AG04450 (cell line): ENCODE measurements around the gene TRMO. TPM values are rescaled to one million over a fixed set of nuclear protein-coding genes. Genes with fewer than 3 reads are reported as not detected.
"Not testable (repeated sequence)": the region's sequence is repeated elsewhere in the genome, so short reads cannot be mapped to it uniquely, and the experiment has no call there.

Experiments used
- CTCF ChIA-PET: fragments of 300-600, 350-600 bp; formaldehyde crosslinking; extraction: SDS; loops from one replicate; lab custom pipeline; 2022; ENCODE audit warnings: antibody characterized with exemption, inconsistent platforms; lab: Charles Lee
- POLR2A ChIA-PET: fragments of 350-600 bp; formaldehyde crosslinking; extraction: SDS; loops from one replicate; lab custom pipeline; 2021; ENCODE audit warnings: antibody characterized with exemption, inconsistent platforms; lab: Yijun Ruan, JAX
- DNase-seq: peaks from one replicate; pipeline ENCODE4 v3.0.0-alpha.2; 2011; ENCODE audit warnings: low read depth, low spot score
- H3K27ac ChIP-seq: one replicate; pipeline ENCODE4 v1.5.1; 2012; ENCODE audit warnings: low read depth, low read length, control low read depth
- H3K27me3 ChIP-seq: one replicate; pipeline ENCODE4 v1.6.0; 2012; ENCODE audit warnings: low read length; ENCODE audit not compliant: control insufficient read depth, insufficient read depth
- H3K4me3 ChIP-seq: 2 replicates; pipeline ENCODE4 v1.5.1; 2011; ENCODE audit warnings: mild to moderate bottlenecking, low read depth, low read length, control low read depth
- H3K9me3 ChIP-seq: 2 replicates; pipeline ENCODE4 v1.5.1; 2012; ENCODE audit warnings: low read length; ENCODE audit not compliant: control insufficient read depth, insufficient read depth
- polyA plus RNA-seq: library from polyadenylated mRNA; depleted of rRNA; stranded (reverse); fragments of >200 nt; gene quantifications from 2 replicates; pipeline ENCODE4 v1.2.3, GENCODE V29; 2011
- TF ChIP-seq, protein P1 (sequence below): IDR thresholded peaks from 2 replicates; pipeline ENCODE4 v1.5.1; 2011; ENCODE audit warnings: low read depth, low read length, control low read depth, inconsistent platforms

TRMO gene
- polyA plus RNA-seq, 1 experiment, result 12.6 TPM

DNA sequence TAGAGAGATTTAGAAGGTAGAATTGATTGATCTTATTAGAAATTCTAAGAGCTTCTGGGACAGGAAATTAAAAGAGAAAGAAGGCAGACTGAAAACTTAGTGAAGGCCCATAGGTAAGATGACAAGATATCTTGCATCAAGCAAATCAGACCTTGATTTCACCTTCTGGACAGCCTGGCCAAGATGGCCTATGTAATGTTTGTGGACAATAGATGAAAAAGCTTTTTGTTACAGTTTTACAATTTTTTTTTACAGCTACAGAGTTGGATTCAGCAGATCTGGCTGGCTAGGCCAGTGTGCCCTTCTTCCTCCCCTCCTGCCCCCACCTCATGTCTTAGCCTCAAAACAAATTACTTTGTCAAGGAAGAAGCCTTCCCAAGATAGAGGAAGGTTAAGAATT, 37.3 kb upstream of the TRMO start:
- no peak for DNase-seq
- Histone ChIP-seq H3K27ac (no peak overlapping the region), H3K4me3 (no peak overlapping the region), H3K9me3 (no peaks in the 10 kb centered on the region), H3K27me3 (peaks cover 3% of the 10 kb centered on the region)
- ChIA-PET CTCF (interaction anchor here (0.6 to 5.4 kb wide), 6 partner anchors 20 to 114 kb away, joined by 3 to 45 read pairs (median 6); partner anchors contain the start of genes ANP32B and TRMO), POLR2A (interaction anchor here (0.5 to 2.2 kb wide), 4 partner anchors 24 to 197 kb away, joined by 3 to 12 read pairs (median 4); partner anchors contain the start of genes ANP32B and TRMO)
- TF ChIP-seq, protein P1, sequence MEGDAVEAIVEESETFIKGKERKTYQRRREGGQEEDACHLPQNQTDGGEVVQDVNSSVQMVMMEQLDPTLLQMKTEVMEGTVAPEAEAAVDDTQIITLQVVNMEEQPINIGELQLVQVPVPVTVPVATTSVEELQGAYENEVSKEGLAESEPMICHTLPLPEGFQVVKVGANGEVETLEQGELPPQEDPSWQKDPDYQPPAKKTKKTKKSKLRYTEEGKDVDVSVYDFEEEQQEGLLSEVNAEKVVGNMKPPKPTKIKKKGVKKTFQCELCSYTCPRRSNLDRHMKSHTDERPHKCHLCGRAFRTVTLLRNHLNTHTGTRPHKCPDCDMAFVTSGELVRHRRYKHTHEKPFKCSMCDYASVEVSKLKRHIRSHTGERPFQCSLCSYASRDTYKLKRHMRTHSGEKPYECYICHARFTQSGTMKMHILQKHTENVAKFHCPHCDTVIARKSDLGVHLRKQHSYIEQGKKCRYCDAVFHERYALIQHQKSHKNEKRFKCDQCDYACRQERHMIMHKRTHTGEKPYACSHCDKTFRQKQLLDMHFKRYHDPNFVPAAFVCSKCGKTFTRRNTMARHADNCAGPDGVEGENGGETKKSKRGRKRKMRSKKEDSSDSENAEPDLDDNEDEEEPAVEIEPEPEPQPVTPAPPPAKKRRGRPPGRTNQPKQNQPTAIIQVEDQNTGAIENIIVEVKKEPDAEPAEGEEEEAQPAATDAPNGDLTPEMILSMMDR, result no peak

DNA sequence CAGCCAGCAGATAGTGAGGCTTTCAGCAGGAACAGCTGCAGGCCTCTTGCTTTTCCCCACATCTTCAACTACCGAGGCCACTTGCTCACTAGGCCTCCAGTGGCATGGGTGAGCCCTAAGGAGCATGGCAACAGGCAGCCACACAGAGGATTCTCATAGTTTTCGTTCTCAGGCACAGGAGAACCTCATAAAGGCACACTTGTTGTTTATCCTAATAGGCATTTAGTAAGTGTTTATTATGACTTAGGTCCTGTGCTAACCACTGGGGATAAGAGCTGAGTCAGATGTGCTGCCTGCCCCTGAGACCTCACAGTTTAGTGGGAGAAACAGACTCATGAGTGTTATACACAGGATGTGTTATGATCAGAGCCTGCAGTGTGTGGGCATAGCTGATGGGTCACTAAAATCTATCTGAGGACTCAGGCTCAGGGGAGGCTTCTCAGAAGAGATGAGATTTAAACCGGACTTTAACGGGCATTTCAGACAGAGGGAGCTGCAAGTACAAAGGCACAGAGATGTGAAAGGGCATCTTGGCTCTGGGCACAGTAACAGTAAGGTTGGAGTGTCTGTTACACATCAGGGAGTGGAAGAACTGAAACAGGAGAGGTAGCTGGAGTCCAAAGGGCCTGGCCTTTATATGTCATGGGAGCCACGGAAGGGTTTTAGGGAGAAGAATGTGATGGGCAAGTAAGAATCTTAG, 36.7 kb upstream of the TRMO start:
- Histone ChIP-seq H3K9me3 (no peaks in the 10 kb centered on the region), H3K27me3 (peaks cover 10% of the 10 kb centered on the region), H3K27ac (peak overlapping the region; percentile 33), H3K4me3 (no peak overlapping the region)
- DNase-seq, result peak; percentile 63
- ChIA-PET POLR2A (interaction anchor here (0.5 to 2.2 kb wide), 4 partner anchors 24 to 196 kb away, joined by 3 to 12 read pairs (median 4); partner anchors contain the start of genes ANP32B and TRMO), CTCF (interaction anchor here (0.6 to 5.4 kb wide), 5 partner anchors 23 to 115 kb away, joined by 4 to 45 read pairs (median 6); partner anchors contain the start of genes ANP32B and TRMO)
- TF ChIP-seq, protein P1, result no peak

DNA sequence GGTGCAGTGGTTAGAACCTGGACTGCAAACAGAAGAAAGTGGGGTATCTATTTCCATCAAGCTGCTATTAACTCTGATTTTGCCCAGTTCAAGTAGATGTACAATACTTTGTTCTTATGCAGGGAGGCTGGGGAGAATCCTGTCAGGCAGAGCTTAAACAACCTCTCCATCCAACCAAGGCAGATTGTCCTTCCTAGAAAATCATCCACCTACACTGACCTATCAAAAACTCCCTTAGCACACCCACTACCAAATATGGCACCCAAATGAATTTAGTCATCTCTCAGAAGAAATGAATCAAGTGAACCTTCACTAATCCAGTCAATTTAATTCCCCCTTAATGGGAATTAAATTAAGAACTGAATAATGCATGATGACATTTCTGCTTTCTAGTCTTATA, 34.0 kb upstream of the TRMO start:
- TF ChIP-seq, protein P1, result no peak
- Histone ChIP-seq H3K9me3 (0 out of 2 replicates have a peak, but pooled peaks cover under 1% of the 10 kb centered on the region), H3K27me3 (peaks cover 14% of the 10 kb centered on the region), H3K27ac (no peak overlapping the region), H3K4me3 (no peak overlapping the region)
- CTCF ChIA-PET, result interaction anchor here (1.0 kb wide), 2 partner anchors 32 to 34 kb away, joined by 3 to 6 read pairs; partner anchors contain the start of gene TRMO
- POLR2A ChIA-PET, result no interaction called here
- no peak for DNase-seq

DNA sequence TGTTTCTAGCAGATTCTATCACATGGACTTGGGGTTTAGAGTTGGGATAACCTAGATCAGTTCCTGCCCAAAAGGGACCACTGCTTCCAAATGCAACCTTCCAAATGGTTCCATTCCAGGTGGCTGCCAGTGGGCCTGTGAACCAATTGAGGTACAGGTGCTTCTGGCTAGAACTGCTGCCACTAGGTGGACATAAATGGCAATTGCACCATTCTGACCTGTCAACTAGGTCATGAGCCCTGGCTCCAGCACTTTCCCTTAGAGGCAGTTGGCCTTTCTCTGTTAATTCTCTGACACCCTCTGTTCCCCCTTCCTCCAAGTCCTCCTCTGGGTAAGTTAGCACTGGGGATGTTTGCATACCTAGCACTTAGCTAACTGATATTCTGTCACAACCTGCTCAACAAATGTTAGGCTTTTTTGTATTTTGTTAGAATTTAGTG, 32.3 kb upstream of the TRMO start:
- no peak for DNase-seq
- peaks cover 7% of the 10 kb centered on the region; the same call in 1 of the 2 replicates for H3K9me3 ChIP-seq
- peaks cover 17% of the 10 kb centered on the region for H3K27me3 ChIP-seq
- POLR2A ChIA-PET, result no interaction called here
- CTCF ChIA-PET, result interaction anchor here (0.8 to 1.0 kb wide), 2 partner anchors 31 to 32 kb away, joined by 4 to 6 read pairs; no protein-coding TSS in a partner anchor
- no peak overlapping the region for H3K27ac ChIP-seq
- H3K4me3 ChIP-seq, result no peak overlapping the region
- TF ChIP-seq, protein P1, result peak; percentile 39

DNA sequence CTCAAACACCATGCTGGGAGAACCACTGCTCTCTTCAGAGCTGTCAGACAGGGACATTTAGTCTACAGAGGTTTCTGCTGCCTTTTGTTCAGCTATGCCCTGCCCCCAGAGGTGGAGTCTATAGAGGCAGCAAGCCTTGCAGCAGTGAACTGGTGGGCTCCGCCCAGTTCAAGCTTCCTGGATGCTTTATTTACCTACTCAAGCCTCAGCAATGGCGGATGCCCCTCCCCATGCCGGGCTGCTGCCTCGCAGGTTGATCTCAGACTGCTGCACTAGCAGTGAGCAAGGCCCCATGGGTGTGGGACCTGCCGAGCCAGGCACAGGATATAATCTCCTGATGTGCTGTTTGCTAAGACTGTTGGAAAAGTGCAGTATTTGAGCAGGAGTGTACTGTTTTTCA, 28.6 kb upstream of the TRMO start:
- H3K27ac ChIP-seq, POLR2A ChIA-PET, DNase-seq, H3K9me3 ChIP-seq, H3K4me3 ChIP-seq: not testable (repeated sequence)
- H3K27me3 ChIP-seq, result peaks cover 17% of the 10 kb centered on the region
- CTCF ChIA-PET, result interaction anchor here (1.0 kb wide), 1 partner anchor 28 kb away, joined by 4 read pairs; the partner anchor contains the start of gene TRMO

DNA sequence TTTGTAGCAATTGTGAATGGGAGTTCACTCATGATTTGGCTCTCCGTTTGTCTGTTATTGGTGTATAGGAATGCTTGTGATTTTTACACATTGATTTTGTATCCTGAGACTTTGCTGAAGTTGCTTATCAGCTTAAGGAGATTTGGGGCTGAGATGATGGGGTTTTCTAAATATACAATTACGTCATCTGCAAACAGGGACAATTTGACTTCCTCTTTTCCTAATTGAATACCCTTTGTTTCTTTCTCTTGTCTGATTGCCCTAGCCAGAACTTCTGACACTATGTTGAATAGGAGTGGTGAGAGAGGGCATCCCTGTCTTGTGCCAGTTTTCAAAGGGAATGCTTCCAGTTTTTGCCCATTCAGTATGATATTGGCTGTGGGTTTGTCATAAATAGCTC, 24.8 kb upstream of the TRMO start:
- H3K4me3 ChIP-seq, H3K27ac ChIP-seq, DNase-seq, POLR2A ChIA-PET, H3K9me3 ChIP-seq, CTCF ChIA-PET: not testable (repeated sequence)
- peaks cover 15% of the 10 kb centered on the region for H3K27me3 ChIP-seq

DNA sequence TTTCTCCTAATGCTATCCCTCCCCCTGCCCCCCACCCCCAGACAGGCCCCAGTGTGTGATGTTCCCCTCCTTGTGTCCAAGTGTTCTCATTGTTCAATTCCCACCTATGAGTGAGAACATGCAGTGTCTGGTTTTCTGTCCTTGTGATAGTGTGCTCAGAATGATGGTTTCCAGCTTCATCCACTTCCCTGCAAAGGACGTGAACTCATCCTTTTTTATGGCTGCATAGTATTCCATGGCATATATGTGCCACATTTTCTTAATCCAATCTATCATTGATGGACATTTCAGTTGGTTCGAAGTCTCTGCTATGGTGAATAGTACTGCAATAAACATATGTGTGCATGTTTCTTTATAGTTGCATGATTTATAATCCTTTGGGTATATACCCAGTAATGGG, 23.2 kb upstream of the TRMO start:
- POLR2A ChIA-PET, H3K9me3 ChIP-seq, DNase-seq, CTCF ChIA-PET, H3K4me3 ChIP-seq, H3K27ac ChIP-seq: not testable (repeated sequence)
- H3K27me3 ChIP-seq, result peaks cover 23% of the 10 kb centered on the region
